K562 (cell line): Measurements from ENCODE around the gene S100A10. TPM values are rescaled to one million over a fixed set of nuclear protein-coding genes. Genes with fewer than 3 reads are reported as not detected.
A peak's percentile ranks its signal among the peaks of the same experiment; 100 is the strongest.

Experiments
- FUS ChIP-seq: fragments of 200-400 bp; formaldehyde crosslinking; optimal IDR thresholded peaks from 2 replicates; pipeline ENCODE3; 2017; ENCODE audit warnings: low read depth, low read length
- IFI16 ChIP-seq: fragments of 250-450 bp; sonication (Bioruptor Pico); IDR thresholded peaks from 2 replicates; pipeline ENCODE4 v2.1.2; 2022; ENCODE audit warnings: mild to moderate bottlenecking, inconsistent platforms
- RCOR1 ChIP-seq, 2 experiments: IDR thresholded peaks; 2 replicates each; pipeline ENCODE4 v1.6.1; 2012; ENCODE audit warnings: low read depth in 2 of 2, low read length in 2 of 2, borderline replicate concordance in 1 of 2, improper control_type of control experiment in 1 of 2
- TFAM ChIP-seq: fragments of 250-450 bp; sonication (Bioruptor Pico); conservative IDR thresholded peaks from 2 replicates; pipeline ENCODE4 v1.5.0; 2021; ENCODE audit warnings: mild to moderate bottlenecking, moderate library complexity
- U2AF1 ChIP-seq: fragments of 200-400 bp; formaldehyde crosslinking; optimal IDR thresholded peaks from 2 replicates; pipeline ENCODE3; 2017; ENCODE audit warnings: mild to moderate bottlenecking, low read depth, low read length, moderate library complexity
- ZNF780A ChIP-seq: fragments of 250-450 bp; sonication (Bioruptor Pico); IDR thresholded peaks from 2 replicates; pipeline ENCODE4 v1.5.0; 2021; ENCODE audit warnings: mild to moderate bottlenecking
- polyA plus RNA-seq, 8 experiments: library from polyadenylated mRNA; depleted of rRNA in 4 of 8; stranded (reverse) in 5 of 8; unstranded in 3 of 8; fragments of >200 nt; fragmentation: Nextera tagmentation in 2 of 8; fragmentation: Illumina TruSeq in 1 of 8; extraction: Ambion mirVana in 2 of 8; extraction: Trizol in 1 of 8; gene quantifications; 2 replicates each; pipeline versions ENCODE4 v1.2.1 to v1.2.3, GENCODE V29; 2011 to 2014; ENCODE audit warnings: inconsistent platforms in 1 of 8, missing spikeins in 1 of 8
- total RNA-seq, 7 experiments: library from RNA; depleted of rRNA in 6 of 7; stranded (reverse); fragments of >200 nt in 6 of 7; fragmentation: Illumina TruSeq in 2 of 7; extraction: Trizol in 2 of 7; gene quantifications; 2 replicates each; pipeline versions ENCODE4 v1.2.1 to v1.2.3, GENCODE V29; 2011 to 2021; ENCODE audit warnings: low replicate concordance in 1 of 7
- TF ChIP-seq, protein P1 (sequence below): fragments of 450-650 bp; IDR thresholded peaks from 2 replicates; pipeline ENCODE4 v1.6.1; 2016; ENCODE audit warnings: low read depth
- TF ChIP-seq, protein P2 (sequence below): sonication (generic); IDR thresholded peaks from 2 replicates; pipeline ENCODE4 v1.6.1; 2016
- TF ChIP-seq, protein P3 (sequence below): fragments of 450-650 bp; conservative IDR thresholded peaks from 2 replicates; pipeline ENCODE4 v1.6.1; 2016; ENCODE audit warnings: missing genetic modification characterization, low read depth, mild to moderate bottlenecking, missing compliant biosample characterization, moderate library complexity
- TF ChIP-seq, protein P4 (sequence below), 2 experiments: fragments of 200-800 bp in 1 of 2; sonication (Bioruptor generic) in 1 of 2; sonication (generic) in 1 of 2; formaldehyde crosslinking in 1 of 2; IDR thresholded peaks in 1 of 2; conservative IDR thresholded peaks in 1 of 2; 2 replicates each; pipeline versions ENCODE4 v1.5.0 to v1.6.1; 2016 to 2020; ENCODE audit warnings: missing compliant biosample characterization in 1 of 2, missing genetic modification characterization in 1 of 2, missing genetic modification reagents in 1 of 2
- TF ChIP-seq, protein P5 (sequence below), 2 experiments: IDR thresholded peaks; 2 replicates each; pipeline ENCODE4 v1.6.1; 2011; ENCODE audit warnings: borderline replicate concordance in 1 of 2, control low read depth in 1 of 2, low read depth in 1 of 2, low read length in 1 of 2, mild to moderate bottlenecking in 1 of 2, mixed read lengths in 1 of 2, moderate library complexity in 1 of 2; ENCODE audit not compliant: insufficient read depth in 1 of 2, insufficient read length in 1 of 2, poor library complexity in 1 of 2, severe bottlenecking in 1 of 2; ENCODE audit errors: extremely low read depth in 1 of 2

S100A10 gene
- total and polyA plus RNA-seq, 9 of the 15 experiments (the other 6 are each of a cell fraction or from before 2014, with no cell fraction given), result 0.32 to 1.6 (median 0.50) TPM; not detected in 3

DNA sequence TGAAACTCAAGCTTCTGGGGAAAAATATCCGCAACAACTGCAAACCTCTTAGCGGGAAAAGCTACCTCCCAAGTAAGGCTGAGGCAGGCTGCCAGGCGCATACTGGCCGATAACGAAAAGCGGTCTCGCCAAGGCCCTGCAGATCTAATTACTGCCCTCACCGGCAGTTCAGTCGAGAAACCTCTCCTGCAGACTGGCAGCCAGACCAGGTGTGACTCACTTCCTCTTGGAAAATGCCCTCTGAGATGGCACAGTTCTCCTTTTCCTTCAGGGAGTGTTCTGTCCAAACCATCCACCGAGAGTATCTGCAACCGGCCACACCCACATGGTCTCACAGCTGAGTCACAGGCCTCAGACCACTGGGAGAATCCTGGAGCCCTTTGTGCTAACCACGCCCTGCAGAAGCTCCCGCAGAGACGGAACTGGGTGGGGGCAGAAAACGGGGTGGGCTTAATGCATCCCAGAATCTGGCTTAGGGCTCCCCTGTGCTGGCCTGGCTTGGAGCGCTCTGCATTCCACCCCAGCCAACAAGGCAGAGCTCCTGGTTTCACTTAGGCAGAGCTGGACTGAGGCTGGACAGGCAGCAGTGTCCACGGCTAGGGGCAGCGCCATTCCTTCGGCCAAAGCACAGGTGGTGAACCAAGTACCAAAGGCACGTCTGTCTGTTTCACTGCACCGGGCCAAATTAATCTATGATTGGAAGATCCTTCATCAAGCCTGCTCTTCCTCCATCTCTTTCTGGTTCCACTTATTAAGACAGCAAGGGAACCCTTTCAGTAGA lies 1.2 kb downstream of the S100A10 start (continued):
- TF ChIP-seq, protein P1, sequence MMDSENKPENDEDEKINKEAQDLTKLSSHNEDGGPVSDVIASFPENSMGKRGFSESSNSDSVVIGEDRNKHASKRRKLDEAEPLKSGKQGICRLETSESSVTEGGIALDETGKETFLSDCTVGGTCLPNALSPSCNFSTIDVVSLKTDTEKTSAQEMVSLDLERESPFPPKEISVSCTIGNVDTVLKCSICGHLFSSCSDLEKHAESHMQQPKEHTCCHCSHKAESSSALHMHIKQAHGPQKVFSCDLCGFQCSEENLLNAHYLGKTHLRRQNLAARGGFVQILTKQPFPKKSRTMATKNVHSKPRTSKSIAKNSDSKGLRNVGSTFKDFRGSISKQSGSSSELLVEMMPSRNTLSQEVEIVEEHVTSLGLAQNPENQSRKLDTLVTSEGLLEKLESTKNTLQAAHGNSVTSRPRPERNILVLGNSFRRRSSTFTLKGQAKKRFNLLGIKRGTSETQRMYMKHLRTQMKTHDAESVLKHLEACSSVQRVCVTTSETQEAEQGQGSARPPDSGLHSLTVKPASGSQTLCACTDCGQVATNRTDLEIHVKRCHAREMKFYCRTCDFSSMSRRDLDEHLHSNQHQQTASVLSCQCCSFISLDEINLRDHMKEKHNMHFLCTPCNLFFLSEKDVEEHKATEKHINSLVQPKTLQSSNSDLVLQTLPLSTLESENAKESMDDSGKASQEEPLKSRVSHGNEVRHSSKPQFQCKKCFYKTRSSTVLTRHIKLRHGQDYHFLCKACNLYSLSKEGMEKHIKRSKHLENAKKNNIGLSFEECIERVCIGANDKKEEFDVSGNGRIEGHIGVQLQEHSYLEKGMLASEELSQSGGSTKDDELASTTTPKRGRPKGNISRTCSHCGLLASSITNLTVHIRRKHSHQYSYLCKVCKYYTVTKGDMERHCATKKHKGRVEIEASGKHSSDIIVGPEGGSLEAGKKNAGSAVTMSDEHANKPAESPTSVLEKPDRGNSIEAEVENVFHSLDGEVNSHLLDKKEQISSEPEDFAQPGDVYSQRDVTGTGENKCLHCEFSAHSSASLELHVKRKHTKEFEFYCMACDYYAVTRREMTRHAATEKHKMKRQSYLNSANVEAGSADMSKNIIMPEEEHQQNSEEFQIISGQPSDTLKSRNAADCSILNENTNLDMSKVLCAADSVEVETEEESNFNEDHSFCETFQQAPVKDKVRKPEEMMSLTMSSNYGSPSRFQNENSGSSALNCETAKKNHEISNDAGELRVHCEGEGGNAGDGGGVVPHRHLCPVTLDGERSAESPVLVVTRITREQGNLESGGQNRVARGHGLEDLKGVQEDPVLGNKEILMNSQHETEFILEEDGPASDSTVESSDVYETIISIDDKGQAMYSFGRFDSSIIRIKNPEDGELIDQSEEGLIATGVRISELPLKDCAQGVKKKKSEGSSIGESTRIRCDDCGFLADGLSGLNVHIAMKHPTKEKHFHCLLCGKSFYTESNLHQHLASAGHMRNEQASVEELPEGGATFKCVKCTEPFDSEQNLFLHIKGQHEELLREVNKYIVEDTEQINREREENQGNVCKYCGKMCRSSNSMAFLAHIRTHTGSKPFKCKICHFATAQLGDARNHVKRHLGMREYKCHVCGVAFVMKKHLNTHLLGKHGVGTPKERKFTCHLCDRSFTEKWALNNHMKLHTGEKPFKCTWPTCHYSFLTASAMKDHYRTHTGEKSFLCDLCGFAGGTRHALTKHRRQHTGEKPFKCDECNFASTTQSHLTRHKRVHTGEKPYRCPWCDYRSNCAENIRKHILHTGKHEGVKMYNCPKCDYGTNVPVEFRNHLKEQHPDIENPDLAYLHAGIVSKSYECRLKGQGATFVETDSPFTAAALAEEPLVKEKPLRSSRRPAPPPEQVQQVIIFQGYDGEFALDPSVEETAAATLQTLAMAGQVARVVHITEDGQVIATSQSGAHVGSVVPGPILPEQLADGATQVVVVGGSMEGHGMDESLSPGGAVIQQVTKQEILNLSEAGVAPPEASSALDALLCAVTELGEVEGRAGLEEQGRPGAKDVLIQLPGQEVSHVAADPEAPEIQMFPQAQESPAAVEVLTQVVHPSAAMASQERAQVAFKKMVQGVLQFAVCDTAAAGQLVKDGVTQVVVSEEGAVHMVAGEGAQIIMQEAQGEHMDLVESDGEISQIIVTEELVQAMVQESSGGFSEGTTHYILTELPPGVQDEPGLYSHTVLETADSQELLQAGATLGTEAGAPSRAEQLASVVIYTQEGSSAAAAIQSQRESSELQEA, result no peak
- TF ChIP-seq TFAM, result no peak
- TF ChIP-seq RCOR1 (IDR thresholded peaks at IDR 0.05; ENCODE audit: borderline replicate concordance in 1 of 2, low read depth in 2 of 2, low read length in 2 of 2), result peak in 1 of 2 experiments; percentile 73; a peak in 1 of 4 replicates
- TF ChIP-seq ZNF780A, result no peak
- TF ChIP-seq, protein P2, sequence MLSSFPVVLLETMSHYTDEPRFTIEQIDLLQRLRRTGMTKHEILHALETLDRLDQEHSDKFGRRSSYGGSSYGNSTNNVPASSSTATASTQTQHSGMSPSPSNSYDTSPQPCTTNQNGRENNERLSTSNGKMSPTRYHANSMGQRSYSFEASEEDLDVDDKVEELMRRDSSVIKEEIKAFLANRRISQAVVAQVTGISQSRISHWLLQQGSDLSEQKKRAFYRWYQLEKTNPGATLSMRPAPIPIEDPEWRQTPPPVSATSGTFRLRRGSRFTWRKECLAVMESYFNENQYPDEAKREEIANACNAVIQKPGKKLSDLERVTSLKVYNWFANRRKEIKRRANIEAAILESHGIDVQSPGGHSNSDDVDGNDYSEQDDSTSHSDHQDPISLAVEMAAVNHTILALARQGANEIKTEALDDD, result no peak
- TF ChIP-seq U2AF1, result no peak
- TF ChIP-seq, protein P3, sequence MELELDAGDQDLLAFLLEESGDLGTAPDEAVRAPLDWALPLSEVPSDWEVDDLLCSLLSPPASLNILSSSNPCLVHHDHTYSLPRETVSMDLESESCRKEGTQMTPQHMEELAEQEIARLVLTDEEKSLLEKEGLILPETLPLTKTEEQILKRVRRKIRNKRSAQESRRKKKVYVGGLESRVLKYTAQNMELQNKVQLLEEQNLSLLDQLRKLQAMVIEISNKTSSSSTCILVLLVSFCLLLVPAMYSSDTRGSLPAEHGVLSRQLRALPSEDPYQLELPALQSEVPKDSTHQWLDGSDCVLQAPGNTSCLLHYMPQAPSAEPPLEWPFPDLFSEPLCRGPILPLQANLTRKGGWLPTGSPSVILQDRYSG (tag), result no peak
- TF ChIP-seq, protein P4, sequence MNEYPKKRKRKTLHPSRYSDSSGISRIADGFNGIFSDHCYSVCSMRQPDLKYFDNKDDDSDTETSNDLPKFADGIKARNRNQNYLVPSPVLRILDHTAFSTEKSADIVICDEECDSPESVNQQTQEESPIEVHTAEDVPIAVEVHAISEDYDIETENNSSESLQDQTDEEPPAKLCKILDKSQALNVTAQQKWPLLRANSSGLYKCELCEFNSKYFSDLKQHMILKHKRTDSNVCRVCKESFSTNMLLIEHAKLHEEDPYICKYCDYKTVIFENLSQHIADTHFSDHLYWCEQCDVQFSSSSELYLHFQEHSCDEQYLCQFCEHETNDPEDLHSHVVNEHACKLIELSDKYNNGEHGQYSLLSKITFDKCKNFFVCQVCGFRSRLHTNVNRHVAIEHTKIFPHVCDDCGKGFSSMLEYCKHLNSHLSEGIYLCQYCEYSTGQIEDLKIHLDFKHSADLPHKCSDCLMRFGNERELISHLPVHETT (CRISPR knock-in tag; conservative IDR thresholded peaks at IDR 0.05 in 1 of 2, IDR thresholded peaks at IDR 0.05 in 1 of 2), result no peak
- TF ChIP-seq IFI16, result no peak
- no peak for TF ChIP-seq FUS
- TF ChIP-seq, protein P5, sequence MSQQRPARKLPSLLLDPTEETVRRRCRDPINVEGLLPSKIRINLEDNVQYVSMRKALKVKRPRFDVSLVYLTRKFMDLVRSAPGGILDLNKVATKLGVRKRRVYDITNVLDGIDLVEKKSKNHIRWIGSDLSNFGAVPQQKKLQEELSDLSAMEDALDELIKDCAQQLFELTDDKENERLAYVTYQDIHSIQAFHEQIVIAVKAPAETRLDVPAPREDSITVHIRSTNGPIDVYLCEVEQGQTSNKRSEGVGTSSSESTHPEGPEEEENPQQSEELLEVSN (IDR thresholded peaks at IDR 0.05; ENCODE audit: borderline replicate concordance in 1 of 2, extremely low read depth in 1 of 2, insufficient read depth in 1 of 2, insufficient read length in 1 of 2, low read depth in 1 of 2, low read length in 1 of 2, poor library complexity in 1 of 2, severe bottlenecking in 1 of 2), result no peak
